AG04449 (cell line): ENCODE results near the gene BCL11A.

Experiments used
- CTCF ChIA-PET: fragments of 350-600 bp; formaldehyde crosslinking; extraction: SDS; loops from one replicate; lab custom pipeline; 2021; ENCODE audit warnings: antibody characterized with exemption; lab: Yijun Ruan, JAX
- POLR2A ChIA-PET: fragments of 400-600, 350-600 bp; formaldehyde crosslinking; extraction: SDS; loops from one replicate; lab custom pipeline; 2020; ENCODE audit warnings: antibody characterized with exemption, inconsistent platforms; lab: Yijun Ruan, JAX
- DNase-seq: peaks from one replicate; pipeline ENCODE4 v3.0.0-alpha.2; 2010; ENCODE audit warnings: low read depth, low spot score
- H3K4me3 ChIP-seq: 2 replicates; pipeline ENCODE4 v1.5.1; 2011; ENCODE audit warnings: low read depth, mild to moderate bottlenecking, control low read depth, low read length
- TF ChIP-seq, protein P1 (sequence below): IDR thresholded peaks from one replicate; pipeline ENCODE4 v1.5.1; 2011; ENCODE audit warnings: mild to moderate bottlenecking, moderate library complexity, low read length, control low read depth, inconsistent platforms; ENCODE audit not compliant: insufficient read depth; ENCODE audit errors: missing control alignments

The BCL11A gene

GRCh38 chr2:60550178-60550983, 3.1 kb downstream of the BCL11A start:
- DNase-seq = peak; percentile 47
- ChIA-PET CTCF (interaction anchor here (0.6 to 2.7 kb wide), 30 partner anchors 11 to 1788 kb away, joined by 3 to 18 read pairs (median 4); no protein-coding TSS in a partner anchor), POLR2A (interaction anchor here (0.6 to 1.1 kb wide), 8 partner anchors 22 to 1788 kb away, joined by 3 to 6 read pairs (median 3); no protein-coding TSS in a partner anchor)
- H3K4me3 ChIP-seq = peak overlapping the region; percentile 75
- TF ChIP-seq, protein P1, sequence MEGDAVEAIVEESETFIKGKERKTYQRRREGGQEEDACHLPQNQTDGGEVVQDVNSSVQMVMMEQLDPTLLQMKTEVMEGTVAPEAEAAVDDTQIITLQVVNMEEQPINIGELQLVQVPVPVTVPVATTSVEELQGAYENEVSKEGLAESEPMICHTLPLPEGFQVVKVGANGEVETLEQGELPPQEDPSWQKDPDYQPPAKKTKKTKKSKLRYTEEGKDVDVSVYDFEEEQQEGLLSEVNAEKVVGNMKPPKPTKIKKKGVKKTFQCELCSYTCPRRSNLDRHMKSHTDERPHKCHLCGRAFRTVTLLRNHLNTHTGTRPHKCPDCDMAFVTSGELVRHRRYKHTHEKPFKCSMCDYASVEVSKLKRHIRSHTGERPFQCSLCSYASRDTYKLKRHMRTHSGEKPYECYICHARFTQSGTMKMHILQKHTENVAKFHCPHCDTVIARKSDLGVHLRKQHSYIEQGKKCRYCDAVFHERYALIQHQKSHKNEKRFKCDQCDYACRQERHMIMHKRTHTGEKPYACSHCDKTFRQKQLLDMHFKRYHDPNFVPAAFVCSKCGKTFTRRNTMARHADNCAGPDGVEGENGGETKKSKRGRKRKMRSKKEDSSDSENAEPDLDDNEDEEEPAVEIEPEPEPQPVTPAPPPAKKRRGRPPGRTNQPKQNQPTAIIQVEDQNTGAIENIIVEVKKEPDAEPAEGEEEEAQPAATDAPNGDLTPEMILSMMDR = peak; percentile 85

DNA sequence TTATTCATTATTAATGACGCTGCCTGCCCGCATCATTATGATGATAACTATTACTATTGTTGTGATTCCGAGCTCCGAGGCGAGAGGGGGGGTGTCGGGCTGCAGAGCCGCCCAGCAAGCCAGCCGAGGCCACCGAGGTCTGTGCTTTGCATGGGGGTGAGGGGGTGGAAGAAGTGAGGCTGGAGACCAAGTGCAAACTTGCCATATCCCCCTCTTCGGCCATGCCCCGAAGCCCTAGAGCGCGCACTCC, 3.6 kb downstream of the BCL11A start:
- H3K4me3 ChIP-seq = peak overlapping the region; percentile 75
- TF ChIP-seq, protein P1 = no peak
- POLR2A ChIA-PET = interaction anchor here (0.6 to 1.1 kb wide), 6 partner anchors 22 to 896 kb away, joined by 3 read pairs; no protein-coding TSS in a partner anchor
- CTCF ChIA-PET = interaction anchor here (0.6 to 2.7 kb wide), 29 partner anchors 11 to 1787 kb away, joined by 3 to 18 read pairs (median 4); no protein-coding TSS in a partner anchor
- no peak for DNase-seq

GRCh38 chr2:60549238-60549927, 4.1 kb downstream of the BCL11A start:
- H3K4me3 ChIP-seq = peak overlapping the region; percentile 75
- TF ChIP-seq, protein P1 = no peak
- no peak for DNase-seq
- ChIA-PET CTCF (interaction anchor here (0.6 to 2.7 kb wide), 25 partner anchors 10 to 1787 kb away, joined by 3 to 18 read pairs (median 4); no protein-coding TSS in a partner anchor), POLR2A (interaction anchor here (0.8 to 1.1 kb wide), 2 partner anchors 21 to 32 kb away, joined by 3 read pairs; no protein-coding TSS in a partner anchor)

GRCh38 chr2:60548845-60549237, 4.6 kb downstream of the BCL11A start:
- ChIA-PET POLR2A (no interaction called here), CTCF (interaction anchor here (1.0 to 2.7 kb wide), 8 partner anchors 10 to 1524 kb away, joined by 3 to 18 read pairs (median 8); no protein-coding TSS in a partner anchor)
- DNase-seq = no peak
- TF ChIP-seq, protein P1 = no peak
- peak overlapping the region; percentile 75 for H3K4me3 ChIP-seq

DNA sequence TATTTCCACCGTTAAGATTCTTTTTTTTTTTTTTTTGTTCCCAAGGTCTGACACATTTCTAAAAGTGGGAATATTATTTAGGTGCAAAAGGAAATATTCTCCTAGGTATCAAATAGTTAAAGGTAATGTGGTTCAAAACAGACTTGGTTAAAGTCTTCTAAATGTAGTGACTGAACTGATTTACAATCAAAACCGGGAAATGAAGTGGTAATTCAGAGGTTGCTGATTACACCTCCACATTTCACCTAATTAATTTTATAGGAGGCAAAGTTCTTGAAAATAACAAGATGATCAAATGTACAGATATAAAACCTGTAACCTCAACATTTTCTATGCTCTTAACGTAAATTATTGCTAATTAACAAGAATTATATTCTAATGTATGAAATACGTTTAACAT, 5.1 kb downstream of the BCL11A start:
- ChIA-PET POLR2A (no interaction called here), CTCF (interaction anchor here (0.7 to 1.6 kb wide), 4 partner anchors 31 to 72 kb away, joined by 3 to 4 read pairs (median 4); no protein-coding TSS in a partner anchor)
- no peak for DNase-seq
- peak overlapping the region; percentile 75 for H3K4me3 ChIP-seq
- TF ChIP-seq, protein P1 = no peak
